GOT3 (cell line): ENCODE measurements around the gene SKOR2.

Experiments used
- DNase-seq: peaks from one replicate; lab custom pipeline; 2025; ENCODE audit warnings: mixed read lengths; lab: John Stamatoyannopoulos, UW

Gene SKOR2

GRCh38 chr18:47260120-47260923, 8.9 kb upstream of the SKOR2 start:
- DNase-seq: no peak

DNA sequence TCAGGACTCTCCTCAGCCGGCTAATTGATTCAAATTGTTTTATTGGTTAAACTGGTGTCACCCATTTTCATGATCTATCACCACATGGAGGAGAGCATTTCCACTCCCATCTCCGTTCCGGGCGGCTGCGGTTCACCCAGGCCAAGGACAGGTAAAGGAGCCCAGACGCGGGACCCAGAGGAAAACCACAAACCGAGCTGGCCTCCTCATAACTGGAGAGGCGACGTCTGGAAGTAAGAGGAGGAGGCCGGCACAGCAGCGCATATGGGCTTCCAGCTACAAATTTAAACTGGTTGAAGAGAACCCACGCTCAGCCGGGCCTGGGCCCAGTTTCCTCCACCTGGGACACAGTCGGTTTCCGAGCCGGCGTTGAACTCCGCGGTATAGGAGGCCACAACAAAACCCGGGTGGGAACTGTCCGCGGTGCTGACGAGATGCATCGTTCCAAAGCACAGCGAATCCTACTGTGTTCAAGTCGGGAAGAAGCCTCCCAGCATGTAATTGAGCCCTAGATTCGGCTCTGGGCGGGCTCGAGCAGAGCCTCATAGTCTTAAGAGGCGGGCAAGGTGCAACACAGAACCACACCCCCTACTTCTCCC, 3.0 kb upstream of the SKOR2 start:
- no peak for DNase-seq

DNA sequence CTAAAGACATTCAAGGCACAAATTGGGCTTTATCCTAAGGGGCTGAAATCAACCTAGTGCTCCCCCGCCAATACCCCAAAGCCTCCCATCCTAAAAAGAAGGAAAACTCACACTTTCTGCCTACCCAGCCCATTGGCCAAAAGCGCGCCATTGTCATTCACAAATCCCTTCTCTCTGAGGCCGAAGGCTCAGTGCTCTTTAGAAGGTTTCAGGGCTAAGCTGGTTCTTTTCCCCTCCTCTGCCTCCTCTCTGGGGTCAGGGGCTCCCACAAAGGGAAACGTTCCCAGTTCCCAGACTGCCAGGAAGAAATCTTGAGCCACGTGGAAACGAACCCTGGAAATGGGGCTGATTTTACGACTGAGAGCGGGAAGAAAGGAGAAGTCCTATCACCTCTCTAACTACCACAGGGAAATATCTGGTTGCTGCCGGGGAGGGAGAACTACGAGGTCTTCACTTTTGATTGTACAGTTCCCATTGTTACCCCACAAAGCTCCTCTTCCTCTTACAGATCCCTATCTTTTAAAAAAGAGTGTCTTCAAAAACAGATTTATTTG, 1.7 kb upstream of the SKOR2 start:
- DNase-seq: no peak

GRCh38 chr18:47250391-47251046, 941 bp downstream of the SKOR2 start:
- DNase-seq: no peak

GRCh38 chr18:47249314-47249981, 2.0 kb downstream of the SKOR2 start:
- DNase-seq: no peak

DNA sequence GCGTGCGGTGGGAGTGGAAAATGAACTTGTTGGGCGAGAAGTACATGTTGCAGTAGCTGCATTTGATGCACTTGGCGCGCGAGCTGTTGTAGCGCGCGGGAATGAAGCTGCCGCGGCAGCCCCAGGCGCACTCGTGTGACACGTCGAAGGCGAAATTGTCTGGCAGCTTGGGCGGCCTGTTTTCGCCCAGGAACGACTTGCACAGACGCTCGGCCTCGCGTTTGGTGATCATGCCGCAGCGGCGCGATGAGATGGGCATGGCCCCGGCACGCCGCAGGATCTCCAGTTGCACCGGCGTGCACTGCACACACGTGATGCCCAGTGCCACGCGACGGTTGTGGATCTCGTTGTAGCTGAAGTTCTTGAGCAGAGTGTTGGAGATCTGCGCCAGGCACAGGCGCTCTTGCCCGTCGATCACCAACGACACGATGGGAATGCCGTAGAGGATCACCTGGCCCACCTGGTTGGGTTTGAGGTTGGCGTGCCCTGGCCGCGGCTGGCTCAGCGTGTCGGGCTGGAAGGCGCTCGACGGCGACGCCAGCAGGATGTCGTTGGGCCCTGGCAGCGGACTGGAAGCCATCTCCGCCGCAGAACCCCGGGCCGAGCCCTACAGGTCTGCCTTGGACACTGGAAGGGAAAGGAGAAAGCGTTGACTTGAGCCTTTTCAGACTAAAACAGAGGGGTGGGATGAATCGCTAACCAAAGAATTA, 2.7 kb downstream of the SKOR2 start:
- no peak for DNase-seq

DNA sequence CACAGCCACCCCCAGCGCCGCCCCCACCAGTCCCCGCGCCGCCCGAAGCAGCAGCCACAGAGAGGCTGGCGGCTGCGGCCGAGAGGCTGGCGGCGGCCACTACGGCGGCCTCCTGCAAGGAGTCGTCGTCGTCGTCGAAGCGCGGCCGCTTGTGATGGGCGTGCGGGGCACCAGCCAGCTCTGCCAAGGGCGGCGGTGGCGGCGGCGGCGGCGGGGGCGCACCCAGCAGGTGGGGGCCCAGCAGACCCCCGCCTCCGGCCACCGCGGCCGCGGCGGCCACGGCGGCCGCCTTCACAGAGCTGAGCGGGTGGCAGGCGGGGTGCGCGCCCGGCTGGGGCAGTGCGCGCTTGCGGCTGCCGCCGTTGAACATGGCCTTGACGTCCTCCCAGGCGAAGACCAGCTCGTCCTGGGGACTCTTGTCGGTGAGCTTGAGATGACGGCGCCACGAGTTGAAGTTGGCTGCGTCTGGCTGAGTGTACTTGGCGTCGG, 3.3 kb downstream of the SKOR2 start:
- no peak for DNase-seq

GRCh38 chr18:47247416-47248114, 3.9 kb downstream of the SKOR2 start:
- no peak for DNase-seq

DNA sequence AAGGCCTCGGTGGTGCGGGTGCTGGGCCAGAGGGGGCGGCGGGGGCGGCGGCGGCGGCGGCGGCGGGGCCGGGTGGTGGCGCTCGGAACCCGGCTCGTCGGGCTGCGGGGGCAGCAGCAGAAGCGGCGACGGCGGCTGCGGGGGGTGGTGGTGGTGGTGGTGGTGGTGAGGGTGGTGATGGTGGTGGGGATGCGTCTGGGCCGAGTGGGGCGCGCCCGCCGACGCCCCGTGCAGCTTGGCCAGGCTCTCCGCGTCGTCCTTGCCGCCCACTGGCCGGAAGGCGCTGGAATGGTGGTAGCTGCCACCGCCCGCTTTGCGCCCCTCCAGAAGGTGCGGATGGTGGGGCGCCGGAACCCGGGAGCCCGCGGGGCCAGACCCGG, 4.4 kb downstream of the SKOR2 start:
- DNase-seq: no peak

GRCh38 chr18:47246027-47246971, 5.2 kb downstream of the SKOR2 start:
- DNase-seq: no peak

GRCh38 chr18:47244086-47244485, 7.4 kb downstream of the SKOR2 start:
- no peak for DNase-seq

DNA sequence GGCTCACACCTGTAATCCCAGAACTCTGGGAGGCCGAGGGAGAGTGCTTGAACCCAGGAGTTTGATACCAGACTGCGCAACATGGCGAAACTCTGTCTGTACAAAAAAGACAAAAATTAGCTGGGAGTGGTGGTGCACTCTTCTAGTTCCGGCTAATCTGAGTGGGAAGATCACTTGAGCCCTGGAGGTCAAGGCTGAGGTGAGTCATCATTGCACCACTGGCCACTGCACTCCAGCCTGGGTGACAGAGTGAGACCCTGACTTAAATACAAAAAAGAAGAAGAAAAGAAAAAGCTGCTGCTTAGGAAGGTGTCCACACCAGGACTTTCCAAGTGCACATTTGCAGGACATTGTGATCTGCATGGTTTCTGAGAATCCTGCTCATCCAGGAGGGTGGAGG, 16.4 kb downstream of the SKOR2 start:
- DNase-seq: no peak

GRCh38 chr18:47226660-47227059, 24.8 kb downstream of the SKOR2 start:
- no peak for DNase-seq

GRCh38 chr18:47215554-47216138, 35.8 kb downstream of the SKOR2 start:
- no peak for DNase-seq

GRCh38 chr18:47209171-47209570, 42.3 kb downstream of the SKOR2 start:
- no peak for DNase-seq

DNA sequence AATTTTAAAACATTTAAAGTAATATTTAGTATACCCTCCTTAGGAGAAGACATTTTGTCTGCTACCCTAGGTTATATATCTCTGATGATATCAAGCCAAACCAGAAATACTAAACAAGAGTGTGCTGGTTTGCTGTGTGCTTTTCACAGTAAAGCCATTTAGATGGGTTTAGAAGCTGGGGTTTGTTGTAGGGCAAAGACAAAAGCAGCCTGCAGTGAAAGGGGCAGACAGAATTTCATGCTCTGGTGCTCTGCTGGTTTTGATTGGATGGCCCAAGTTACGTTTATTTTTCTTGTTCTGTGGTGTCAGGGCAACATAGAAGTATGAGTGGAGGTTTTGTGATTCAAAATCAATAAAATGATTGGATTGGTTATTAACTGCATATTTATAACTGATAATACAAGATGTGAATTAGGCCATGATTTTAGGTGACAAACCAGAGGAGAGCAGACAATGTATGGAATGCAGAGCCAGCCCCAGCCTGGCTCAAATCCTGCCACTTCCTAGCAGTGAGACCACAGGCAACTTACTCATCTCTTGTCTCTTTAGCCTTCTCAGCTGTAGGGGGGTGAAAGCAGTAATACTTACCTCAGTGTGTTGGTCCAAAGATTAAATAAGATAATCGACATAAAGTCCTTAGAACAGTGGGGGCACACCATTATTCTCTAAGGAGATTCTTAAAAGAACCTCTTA, 44.4 kb downstream of the SKOR2 start:
- no peak for DNase-seq

DNA sequence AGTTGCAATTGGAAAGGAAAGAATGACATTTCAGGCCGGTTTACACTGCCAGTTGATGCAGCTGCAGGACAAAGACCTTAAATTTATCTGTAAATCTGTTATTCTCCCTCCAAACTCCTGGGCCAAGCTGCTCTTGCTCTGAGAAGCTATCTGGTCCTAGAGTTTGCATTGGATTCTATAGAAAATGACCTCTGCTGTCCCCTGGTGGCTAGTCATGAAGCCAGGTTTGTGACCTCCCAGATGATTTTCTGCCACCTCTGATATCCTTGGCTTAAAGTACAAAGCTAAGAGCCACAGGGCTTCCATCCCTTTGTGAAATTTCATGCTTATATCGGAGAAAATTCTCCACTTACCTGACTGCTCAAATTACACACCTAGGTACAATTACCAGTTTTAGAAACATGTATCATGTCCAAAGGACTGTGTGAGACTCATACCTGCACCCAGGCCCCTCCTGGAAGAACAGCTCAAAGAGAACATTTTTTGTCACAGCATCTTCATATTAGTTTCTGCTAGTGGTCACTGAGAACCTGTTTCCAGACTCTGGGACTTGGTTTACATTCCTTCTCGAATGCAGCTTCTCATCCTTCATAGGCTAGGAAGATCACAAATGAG, 46.4 kb downstream of the SKOR2 start:
- DNase-seq: no peak
